Neural progenitor cell (in vitro differentiated cells): ENCODE measurements around the gene KCNH5.

Experiments used
- EZH2 ChIP-seq: fragments of 200-600 bp; sonication (generic); IDR thresholded peaks from 2 replicates; pipeline ENCODE4 v1.6.1; 2017; ENCODE audit warnings: antibody characterized with exemption, mild to moderate bottlenecking, moderate library complexity
- EZH2phosphoT487 ChIP-seq: fragments of 200-600 bp; sonication (generic); IDR thresholded peaks from 2 replicates; pipeline ENCODE4 v1.6.1; 2017; ENCODE audit warnings: antibody characterized with exemption

- TF ChIP-seq EZH2phosphoT487 (no peak), EZH2 (no peak)
Observed at GRCh38 chr14:62673014-62673755, 372.1 kb downstream of the KCNH5 start.
